Endothelial cell of umbilical vein (primary cell): ENCODE measurements around the gene HTR3A. TPM values are rescaled to one million over a fixed set of nuclear protein-coding genes. Genes with fewer than 3 reads are reported as not detected.

ENCODE experiments used
- BruUV-seq: library from RNA; stranded (reverse); fragments of 400-500 nt; replicated peaks from 2 replicates; lab custom pipeline; 2021; lab: Mats Ljungman, UMichigan
- CTCF ChIA-PET: fragments of 300-600, 350-600 bp; sonication (Branson Sonifier 250); formaldehyde crosslinking; loops from one replicate; lab custom pipeline; 2021; ENCODE audit warnings: antibody characterized with exemption, inconsistent platforms; lab: Charles Lee
- POLR2A ChIA-PET: fragments of 300-600, 350-600 bp; sonication (Branson Sonifier 250); formaldehyde crosslinking; loops from one replicate; lab custom pipeline; 2021; ENCODE audit warnings: antibody characterized with exemption, inconsistent platforms; lab: Charles Lee
- DNase-seq: peaks from one replicate; pipeline ENCODE4 v3.0.0-alpha.2; 2011; ENCODE audit warnings: low read depth, low spot score
- FAIRE-seq: peaks from 2 replicates; lab custom pipeline; 2011; peaks lifted over from hg19 to GRCh38; lab: Jason Lieb, UNC
- H2AFZ ChIP-seq: 2 replicates; pipeline ENCODE4 v1.6.0; 2012; ENCODE audit warnings: low read depth, low read length, control low read depth, inconsistent platforms
- H3K27ac ChIP-seq: 2 replicates; pipeline ENCODE4 v1.5.1; 2011; ENCODE audit warnings: low read depth, mild to moderate bottlenecking, control low read depth, low read length, moderate library complexity; ENCODE audit not compliant: insufficient read depth
- H3K27me3 ChIP-seq, 2 experiments: 2 replicates each; pipeline versions ENCODE4 v1.6.0 to v1.6.1; 2011; ENCODE audit warnings: low read length in 2 of 2, mixed read lengths in 1 of 2; ENCODE audit not compliant: control insufficient read depth in 2 of 2, insufficient read depth in 2 of 2
- H3K36me3 ChIP-seq, 2 experiments: 2 replicates in 1 of 2; 3 replicates in 1 of 2; pipeline ENCODE4 v1.5.1; 2011; ENCODE audit warnings: low read length in 2 of 2, mild to moderate bottlenecking in 1 of 2, moderate library complexity in 1 of 2; ENCODE audit not compliant: control insufficient read depth in 2 of 2, insufficient read depth in 2 of 2; ENCODE audit errors: extremely low read depth in 1 of 2
- H3K4me1 ChIP-seq: 3 replicates; pipeline ENCODE4 v1.5.1; 2011; ENCODE audit warnings: mild to moderate bottlenecking, low read length; ENCODE audit not compliant: control insufficient read depth, insufficient read depth; ENCODE audit errors: extremely low read depth
- H3K4me2 ChIP-seq: 2 replicates; pipeline ENCODE4 v1.6.1; 2011; ENCODE audit warnings: low read length, control low read depth, mixed read lengths; ENCODE audit not compliant: insufficient read depth
- H3K4me3 ChIP-seq, 3 experiments: fragments of 200-600 bp in 1 of 3; sonication (generic), shearing (Covaris generic) in 1 of 3; replicated peaks in 1 of 3; 2 replicates each; pipeline ENCODE4 v1.5.1; 2011 to 2016; ENCODE audit warnings: control low read depth in 3 of 3, low read length in 3 of 3, mild to moderate bottlenecking in 2 of 3, inconsistent platforms in 1 of 3, low read depth in 1 of 3, moderate library complexity in 1 of 3; ENCODE audit not compliant: insufficient read depth in 1 of 3
- H3K79me2 ChIP-seq: 2 replicates; pipeline ENCODE4 v1.6.0; 2012; ENCODE audit warnings: low read length, inconsistent platforms; ENCODE audit not compliant: control insufficient read depth, insufficient read depth
- H3K9ac ChIP-seq: replicated peaks from 2 replicates; pipeline ENCODE3; 2011; ENCODE audit warnings: low read length, control low read depth; ENCODE audit not compliant: insufficient read depth; ENCODE audit errors: extremely low read depth
- H3K9me1 ChIP-seq: replicated peaks from 3 replicates; pipeline ENCODE4 v1.6.0; 2011; ENCODE audit warnings: mild to moderate bottlenecking, low read length; ENCODE audit not compliant: control insufficient read depth, insufficient read depth; ENCODE audit errors: extremely low read depth
- H3K9me3 ChIP-seq: replicated peaks from 2 replicates; pipeline ENCODE4 v1.5.1; 2012; ENCODE audit warnings: low read length, inconsistent platforms; ENCODE audit not compliant: control insufficient read depth, insufficient read depth
- H4K20me1 ChIP-seq: replicated peaks from 2 replicates; pipeline ENCODE3; 2011; ENCODE audit warnings: mild to moderate bottlenecking, low read length; ENCODE audit not compliant: control insufficient read depth, insufficient read depth; ENCODE audit errors: extremely low read depth
- CTCF ChIP-seq, 2 donors: IDR thresholded peaks; 1 replicate in 1 of 2; 2 replicates in 1 of 2; pipeline ENCODE4 v1.5.1; 2011; ENCODE audit warnings: low read length in 2 of 2, mild to moderate bottlenecking in 2 of 2, moderate library complexity in 2 of 2, control low read depth in 1 of 2, inconsistent platforms in 1 of 2, low read depth in 1 of 2; ENCODE audit not compliant: insufficient read depth in 1 of 2; ENCODE audit errors: extremely low read depth in 1 of 2
- EZH2 ChIP-seq: IDR thresholded peaks from 2 replicates; pipeline ENCODE4 v1.6.1; 2012; ENCODE audit warnings: borderline replicate concordance, low read depth, mild to moderate bottlenecking, moderate library complexity, low read length, inconsistent platforms; ENCODE audit not compliant: severe bottlenecking
- FOS ChIP-seq: IDR thresholded peaks from 2 replicates; pipeline ENCODE4 v1.6.1; 2011; ENCODE audit warnings: mild to moderate bottlenecking, low read length, moderate library complexity, borderline replicate concordance; ENCODE audit not compliant: insufficient read depth
- GATA2 ChIP-seq: IDR thresholded peaks from 2 replicates; pipeline ENCODE4 v1.7.0; 2011; ENCODE audit warnings: low read depth, mild to moderate bottlenecking, moderate library complexity, mixed read lengths, low read length; ENCODE audit not compliant: insufficient read length, insufficient read depth
- JUN ChIP-seq: IDR thresholded peaks from 2 replicates; pipeline ENCODE4 v1.6.1; 2011; ENCODE audit warnings: borderline replicate concordance, low read depth; ENCODE audit not compliant: insufficient read length, insufficient read depth
- MAX ChIP-seq: IDR thresholded peaks from 2 replicates; pipeline ENCODE4 v1.6.1; 2011; ENCODE audit not compliant: insufficient read depth, insufficient read length
- MYC ChIP-seq: IDR thresholded peaks from one replicate; pipeline ENCODE4 v1.6.1; 2011; ENCODE audit warnings: mild to moderate bottlenecking, low read depth, low read length
- POLR2A ChIP-seq: IDR thresholded peaks from 2 replicates; pipeline ENCODE4 v1.6.1; 2012; ENCODE audit warnings: low read depth, mild to moderate bottlenecking, control low read depth, low read length
- POLR2AphosphoS5 ChIP-seq: IDR thresholded peaks from 2 replicates; pipeline ENCODE4 v1.6.1; 2012; ENCODE audit warnings: low read depth, mild to moderate bottlenecking, control low read depth, low read length, moderate library complexity; ENCODE audit not compliant: insufficient read depth
- dilution Hi-C: fragments of 300-500 bp; cut with MboI; formaldehyde crosslinking; loops from one replicate; pipeline ENCODE4 v1.15.0; 2019; ENCODE audit warnings: low sequenced_read_pairs; ENCODE audit not compliant: extremely low pct_ligation_motif_present
- intact Hi-C: fragments of 100-400 bp; cut with micrococcal nuclease; formaldehyde crosslinking; loops from one replicate; pipeline ENCODE4 v1.10.0; 2022
- polyA plus RNA-seq, 4 experiments: library from polyadenylated mRNA; depleted of rRNA in 3 of 4; stranded (reverse) in 3 of 4; unstranded in 1 of 4; fragments of >200 nt; gene quantifications; 2 replicates each; pipeline versions ENCODE4 v1.2.1 to v1.2.3, GENCODE V29; 2011 to 2012; ENCODE audit warnings: missing spikeins in 1 of 4
- total RNA-seq: library from RNA; stranded (reverse); gene quantifications from 2 replicates; pipeline ENCODE4 v1.2.3, GENCODE V29; 2021

Gene HTR3A
- total and polyA plus RNA-seq, 2 donors (not counting 3 experiments of a cell fraction or from before 2014, with no cell fraction given): not detected

- no peaks in the 10 kb centered on the region for H3K4me1 ChIP-seq
- TF ChIP-seq JUN (no peak), MAX (no peak), CTCF (IDR thresholded peaks at IDR 0.05; ENCODE audit: extremely low read depth in 1 of 2, insufficient read depth in 1 of 2, low read depth in 1 of 2, low read length in 2 of 2) (no peak), GATA2 (no peak), POLR2AphosphoS5 (no peak), EZH2 (no peak), POLR2A (no peak), FOS (no peak), MYC (no peak)
- intact Hi-C loops (no loop called here), dilution Hi-C loops (no loop called here)
- H3K27ac ChIP-seq: no peak overlapping the region
- DNase-seq (no peak), FAIRE-seq (no peak)
- H3K9me3 ChIP-seq: no peaks in the 10 kb centered on the region
- no peak overlapping the region for H3K4me3 ChIP-seq
- no peaks in the 10 kb centered on the region for H3K36me3 ChIP-seq
- CTCF ChIA-PET: no interaction called here
- no peak overlapping the region for H3K9ac ChIP-seq
- POLR2A ChIA-PET: no interaction called here
- no peaks in the 10 kb centered on the region for H3K9me1 ChIP-seq
- no peak overlapping the region for H3K4me2 ChIP-seq
- no TSS peak for BruUV-seq
- H3K79me2 ChIP-seq: no peaks in the 10 kb centered on the region
- no peaks in the 10 kb centered on the region for H4K20me1 ChIP-seq
- no peak overlapping the region for H2AFZ ChIP-seq
- H3K27me3 ChIP-seq: peaks cover 0 to 10% of the 10 kb centered on the region in 2 experiments
These were observed 17.9 kb upstream of the HTR3A start for GRCh38 chr11:113956986-113957385.
